ENCODE data around the gene NRP2. TPM values are rescaled to one million over a fixed set of nuclear protein-coding genes. Genes with fewer than 3 reads are reported as not detected.

Gene NRP2
- total RNA-seq, 1 donor from 2014 or later = 64.0 TPM

DNA sequence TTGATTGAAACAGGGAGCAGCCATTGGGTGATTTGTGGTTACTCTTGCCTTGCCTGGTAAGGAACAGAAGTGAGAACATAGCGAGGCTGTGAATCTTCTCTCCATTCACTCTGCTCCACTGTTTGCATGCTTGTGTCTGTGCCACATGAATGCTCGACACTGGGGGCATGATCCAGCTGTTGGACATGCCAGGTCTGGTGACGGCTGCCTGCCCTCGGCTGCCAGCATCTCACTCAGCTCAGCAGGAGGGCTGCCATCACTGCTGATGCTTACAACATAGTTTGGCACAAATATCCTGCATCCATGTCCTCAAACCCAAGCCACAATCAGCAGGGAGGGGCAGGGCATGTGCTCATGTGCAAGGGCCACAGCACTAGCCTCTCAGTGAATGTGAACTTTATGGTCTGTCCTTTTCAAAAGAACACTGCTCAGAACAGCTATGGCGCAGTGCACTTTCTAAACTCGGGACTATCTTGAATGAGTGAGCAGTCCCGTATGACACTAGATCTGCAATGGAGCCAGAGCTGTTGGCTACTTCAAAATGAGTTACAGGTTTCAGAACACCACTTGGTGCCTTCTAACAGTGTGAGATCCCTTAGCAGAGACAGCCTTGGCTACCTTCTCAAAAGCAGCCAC is 126.3 kb downstream of the NRP2 start:
- Mint-ChIP-seq H3K36me3 (ENCODE audit: low read depth) (no peaks in the 10 kb centered on the region), H3K27me3 (ENCODE audit: insufficient read depth) (peaks cover 12% of the 10 kb centered on the region), H3K27ac (no peak overlapping the region), H3K9me3 (no peaks in the 10 kb centered on the region), H3K4me3 (no peak overlapping the region), H3K4me1 (ENCODE audit: low read depth) (no peaks in the 10 kb centered on the region)
- no peak for DNase-seq (ENCODE audit: low spot score)
- intact Hi-C loops (cut with micrococcal nuclease) = no loop called here

DNA sequence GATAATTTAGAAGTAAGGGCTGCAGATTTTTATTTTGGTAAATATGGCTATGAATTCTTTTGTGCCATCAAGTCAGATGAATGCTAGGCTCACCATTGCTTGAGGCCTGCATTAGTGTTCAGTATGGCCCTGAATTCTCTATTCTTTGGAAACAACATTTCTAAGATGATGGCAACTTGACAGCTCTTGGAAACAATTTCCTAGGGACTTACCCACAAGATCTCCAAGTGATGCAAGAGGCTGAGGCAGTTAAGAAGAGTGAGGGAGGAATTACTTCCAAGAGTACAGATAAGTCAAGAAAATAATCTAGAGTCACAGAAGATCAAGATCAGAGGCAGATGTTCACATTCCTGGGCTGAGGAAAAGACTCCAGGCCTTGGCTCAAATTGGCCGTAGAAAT is 129.1 kb downstream of the NRP2 start:
- no peaks in the 10 kb centered on the region for H3K36me3 Mint-ChIP-seq (ENCODE audit: low read depth)
- intact Hi-C loops (cut with micrococcal nuclease) = loop anchor here (5.0 kb wide), 1 partner anchor 129 kb away; the partner anchor contains the start of gene NRP2
- no peaks in the 10 kb centered on the region for H3K4me1 Mint-ChIP-seq (ENCODE audit: low read depth)
- peaks cover 16% of the 10 kb centered on the region for H3K27me3 Mint-ChIP-seq (ENCODE audit: insufficient read depth)
- no peak overlapping the region for H3K27ac Mint-ChIP-seq
- DNase-seq (ENCODE audit: low spot score) = no peak
- no peak overlapping the region for H3K4me3 Mint-ChIP-seq
- H3K9me3 Mint-ChIP-seq = no peaks in the 10 kb centered on the region

DNA sequence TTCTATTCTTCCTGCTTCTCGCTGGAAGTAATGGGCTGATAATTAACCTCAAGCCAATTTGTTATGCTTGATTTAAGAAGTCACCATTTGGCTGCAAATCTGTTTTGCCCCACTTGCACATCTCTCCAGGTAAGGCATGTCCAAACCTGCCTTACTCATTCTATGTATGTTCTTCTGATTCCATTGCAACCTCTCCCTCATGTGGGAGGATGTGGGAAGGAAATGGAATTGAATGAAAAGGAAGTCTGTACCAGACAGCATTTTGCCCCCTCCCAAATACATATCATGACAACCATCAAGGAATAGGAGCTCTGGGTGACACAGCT is 131.7 kb downstream of the NRP2 start:
- no peak for DNase-seq (ENCODE audit: low spot score)
- no peaks in the 10 kb centered on the region for H3K4me1 Mint-ChIP-seq (ENCODE audit: low read depth)
- H3K27ac Mint-ChIP-seq = no peak overlapping the region
- H3K9me3 Mint-ChIP-seq = no peaks in the 10 kb centered on the region
- H3K4me3 Mint-ChIP-seq = no peak overlapping the region
- H3K36me3 Mint-ChIP-seq (ENCODE audit: low read depth) = no peaks in the 10 kb centered on the region
- peaks cover 14% of the 10 kb centered on the region for H3K27me3 Mint-ChIP-seq (ENCODE audit: insufficient read depth)
- intact Hi-C loops (cut with micrococcal nuclease) = loop anchor here (5.0 kb wide), 1 partner anchor 132 kb away; the partner anchor contains the start of gene NRP2

GRCh38 chr2:205815673-205816072 is 133.4 kb downstream of the NRP2 start:
- intact Hi-C loops (cut with micrococcal nuclease) = no loop called here
- Mint-ChIP-seq H3K4me1 (ENCODE audit: low read depth) (no peaks in the 10 kb centered on the region), H3K27me3 (ENCODE audit: insufficient read depth) (peaks cover 14% of the 10 kb centered on the region)

DNA sequence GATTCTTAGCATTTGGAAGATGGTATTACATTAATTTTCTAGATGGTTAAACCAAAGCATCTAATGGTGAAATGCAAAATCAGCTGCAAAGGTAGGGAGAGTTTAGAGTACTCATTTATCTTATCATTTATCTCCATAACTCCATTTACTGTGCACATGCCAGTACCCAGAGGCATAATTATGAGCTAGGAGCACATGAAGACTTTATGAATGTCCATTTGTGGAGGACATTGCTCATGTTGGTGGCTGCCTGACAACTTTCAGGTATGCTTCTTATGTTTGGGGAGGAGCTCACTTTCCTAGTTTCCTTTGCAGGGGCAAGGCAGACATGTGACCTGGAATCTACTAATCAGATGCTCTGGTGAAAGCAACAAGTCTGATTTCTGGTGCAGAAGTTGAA is 134.0 kb downstream of the NRP2 start:
- H3K9me3 Mint-ChIP-seq = no peaks in the 10 kb centered on the region
- no peaks in the 10 kb centered on the region for H3K4me1 Mint-ChIP-seq (ENCODE audit: low read depth)
- DNase-seq (ENCODE audit: low spot score) = no peak
- no peak overlapping the region for H3K27ac Mint-ChIP-seq
- no peak overlapping the region for H3K4me3 Mint-ChIP-seq
- intact Hi-C loops (cut with micrococcal nuclease) = no loop called here
- H3K27me3 Mint-ChIP-seq (ENCODE audit: insufficient read depth) = peaks cover 11% of the 10 kb centered on the region
- H3K36me3 Mint-ChIP-seq (ENCODE audit: low read depth) = no peaks in the 10 kb centered on the region

More at GRCh38 chr2:205815673-205816072, 133.4 kb downstream of the NRP2 start:
- DNase-seq (ENCODE audit: low spot score) = no peak
- Mint-ChIP-seq H3K9me3 (no peaks in the 10 kb centered on the region), H3K27ac (no peak overlapping the region), H3K4me3 (no peak overlapping the region), H3K36me3 (ENCODE audit: low read depth) (no peaks in the 10 kb centered on the region)

- no peak for DNase-seq (ENCODE audit: low spot score)
- Mint-ChIP-seq H3K4me3 (no peak overlapping the region), H3K27me3 (ENCODE audit: insufficient read depth) (peaks cover 4% of the 10 kb centered on the region), H3K36me3 (ENCODE audit: low read depth) (no peaks in the 10 kb centered on the region), H3K4me1 (ENCODE audit: low read depth) (no peaks in the 10 kb centered on the region), H3K27ac (no peak overlapping the region), H3K9me3 (peaks cover 4% of the 10 kb centered on the region)
- intact Hi-C loops (cut with micrococcal nuclease) = no loop called here
These were observed 140.3 kb downstream of the NRP2 start for GRCh38 chr2:205822579-205822978.

- no peaks in the 10 kb centered on the region for H3K4me1 Mint-ChIP-seq (ENCODE audit: low read depth)
- no peaks in the 10 kb centered on the region for H3K36me3 Mint-ChIP-seq (ENCODE audit: low read depth)
- H3K9me3 Mint-ChIP-seq = peaks cover 4% of the 10 kb centered on the region
- H3K27ac Mint-ChIP-seq = no peak overlapping the region
- peaks cover 4% of the 10 kb centered on the region for H3K27me3 Mint-ChIP-seq (ENCODE audit: insufficient read depth)
- intact Hi-C loops (cut with micrococcal nuclease) = no loop called here
- no peak for DNase-seq (ENCODE audit: low spot score)
- H3K4me3 Mint-ChIP-seq = no peak overlapping the region
These were observed 145.6 kb downstream of the NRP2 start for GRCh38 chr2:205827809-205828365.

- Mint-ChIP-seq H3K4me3 (no peak overlapping the region), H3K9me3 (no peaks in the 10 kb centered on the region), H3K36me3 (ENCODE audit: low read depth) (no peaks in the 10 kb centered on the region), H3K4me1 (ENCODE audit: low read depth) (no peaks in the 10 kb centered on the region), H3K27ac (no peak overlapping the region), H3K27me3 (ENCODE audit: insufficient read depth) (peaks cover 9% of the 10 kb centered on the region)
- intact Hi-C loops (cut with micrococcal nuclease) = no loop called here
- no peak for DNase-seq (ENCODE audit: low spot score)
These were observed 151.6 kb downstream of the NRP2 start for GRCh38 chr2:205833864-205834263.

DNA sequence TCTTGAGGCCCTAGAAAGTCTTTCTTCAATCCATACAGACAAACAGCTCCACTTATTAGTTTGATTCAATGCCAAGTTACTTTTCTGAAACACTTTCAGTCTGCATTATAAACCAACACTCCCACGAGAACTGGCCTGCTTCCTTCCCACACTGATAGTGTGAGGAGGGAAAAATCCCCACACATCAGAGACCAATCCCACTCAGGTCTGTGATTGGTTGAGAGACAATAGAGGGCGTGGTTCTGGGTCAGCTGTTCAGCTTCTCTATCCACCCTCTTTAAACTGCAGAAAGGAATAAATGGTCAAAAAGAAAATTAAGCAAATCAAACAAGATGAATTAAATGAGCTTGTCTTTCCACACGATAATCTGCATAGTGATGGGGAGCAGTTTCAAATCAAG is 152.5 kb downstream of the NRP2 start:
- intact Hi-C loops (cut with micrococcal nuclease) = no loop called here
- peaks cover 9% of the 10 kb centered on the region for H3K27me3 Mint-ChIP-seq (ENCODE audit: insufficient read depth)
- no peak for DNase-seq (ENCODE audit: low spot score)
- no peaks in the 10 kb centered on the region for H3K36me3 Mint-ChIP-seq (ENCODE audit: low read depth)
- H3K27ac Mint-ChIP-seq = no peak overlapping the region
- H3K4me1 Mint-ChIP-seq (ENCODE audit: low read depth) = no peaks in the 10 kb centered on the region
- H3K4me3 Mint-ChIP-seq = no peak overlapping the region
- H3K9me3 Mint-ChIP-seq = no peaks in the 10 kb centered on the region

DNA sequence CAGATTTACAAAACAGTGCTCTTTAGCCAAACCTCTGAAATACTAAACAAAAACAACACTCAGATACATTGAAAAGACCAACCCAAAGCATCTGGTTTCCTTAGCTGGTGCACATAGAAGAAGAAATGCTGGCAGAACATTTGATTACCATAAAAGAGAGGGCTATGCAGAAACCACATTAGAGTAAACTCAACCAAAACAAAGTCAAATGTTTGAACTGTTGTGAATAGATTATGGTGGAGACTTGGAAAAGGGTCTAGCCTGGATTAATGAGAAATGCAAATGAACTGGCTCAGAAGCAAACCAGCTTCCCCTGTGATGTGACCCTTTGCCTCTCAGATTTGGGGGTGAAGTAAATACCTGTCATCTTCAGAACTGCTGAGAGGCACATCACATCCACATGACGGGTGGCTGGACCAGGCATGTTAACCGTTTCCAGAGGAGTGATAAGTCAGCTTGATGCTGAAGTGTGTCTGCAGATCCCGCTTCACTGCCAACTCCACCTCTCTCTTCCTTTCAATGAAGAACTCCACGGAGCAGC is 153.0 kb downstream of the NRP2 start:
- intact Hi-C loops (cut with micrococcal nuclease) = no loop called here
- Mint-ChIP-seq H3K4me3 (no peak overlapping the region), H3K27ac (no peak overlapping the region), H3K4me1 (ENCODE audit: low read depth) (no peaks in the 10 kb centered on the region), H3K36me3 (ENCODE audit: low read depth) (no peaks in the 10 kb centered on the region), H3K27me3 (ENCODE audit: insufficient read depth) (peaks cover 9% of the 10 kb centered on the region), H3K9me3 (no peaks in the 10 kb centered on the region)
- DNase-seq (ENCODE audit: low spot score) = no peak

DNA sequence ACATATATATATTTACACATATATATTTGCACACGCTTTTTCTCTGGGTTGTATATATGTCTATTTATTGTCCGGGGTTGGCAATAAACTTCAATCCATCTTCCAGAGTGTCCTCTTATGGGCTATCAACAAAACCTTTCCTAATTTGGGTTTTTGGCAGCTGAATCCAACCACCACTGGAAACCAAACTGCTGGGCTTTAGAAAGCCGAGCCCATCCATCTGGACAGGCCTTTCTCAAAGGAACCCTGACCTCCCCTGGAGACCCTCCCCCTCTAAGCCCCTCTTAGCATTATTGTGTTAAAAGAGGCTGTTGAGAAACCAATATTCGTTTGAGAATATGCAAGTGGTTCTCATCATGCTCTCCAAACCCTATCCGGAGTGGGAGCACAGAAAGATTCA is 153.6 kb downstream of the NRP2 start:
- H3K27ac Mint-ChIP-seq = no peak overlapping the region
- no peaks in the 10 kb centered on the region for H3K9me3 Mint-ChIP-seq
- H3K4me1 Mint-ChIP-seq (ENCODE audit: low read depth) = no peaks in the 10 kb centered on the region
- peaks cover 13% of the 10 kb centered on the region for H3K27me3 Mint-ChIP-seq (ENCODE audit: insufficient read depth)
- H3K4me3 Mint-ChIP-seq = no peak overlapping the region
- intact Hi-C loops (cut with micrococcal nuclease) = no loop called here
- no peak for DNase-seq (ENCODE audit: low spot score)
- no peaks in the 10 kb centered on the region for H3K36me3 Mint-ChIP-seq (ENCODE audit: low read depth)

- Mint-ChIP-seq H3K27me3 (ENCODE audit: insufficient read depth) (peaks cover 15% of the 10 kb centered on the region), H3K36me3 (ENCODE audit: low read depth) (no peaks in the 10 kb centered on the region), H3K4me1 (ENCODE audit: low read depth) (no peaks in the 10 kb centered on the region), H3K9me3 (no peaks in the 10 kb centered on the region), H3K27ac (no peak overlapping the region), H3K4me3 (no peak overlapping the region)
- intact Hi-C loops (cut with micrococcal nuclease) = no loop called here
- no peak for DNase-seq (ENCODE audit: low spot score)
These were observed 154.3 kb downstream of the NRP2 start for GRCh38 chr2:205836477-205837221.

GRCh38 chr2:205837663-205838062 is 155.4 kb downstream of the NRP2 start:
- intact Hi-C loops (cut with micrococcal nuclease) = no loop called here
- Mint-ChIP-seq H3K36me3 (ENCODE audit: low read depth) (no peaks in the 10 kb centered on the region), H3K4me3 (no peak overlapping the region), H3K27me3 (ENCODE audit: insufficient read depth) (peaks cover 15% of the 10 kb centered on the region), H3K27ac (no peak overlapping the region), H3K4me1 (ENCODE audit: low read depth) (no peaks in the 10 kb centered on the region), H3K9me3 (no peaks in the 10 kb centered on the region)
- no peak for DNase-seq (ENCODE audit: low spot score)

Measured in activated T-helper 1 cell treated with anti-CD3 and anti-CD28 coated beads, Interleukin-12 subunit alpha, Interleukin-12 subunit beta, Interleukin-2, Interleukin-4 antibody, amounts not matched to agents 30 ng/mL and 10 ng/mL and 1 ng/mL, durations not matched to agents 14 hours and 24 hours and 36 hours (primary cell).